Thyroid gland (tissue), 4 donors: Measurements from ENCODE around the gene TBRG4.

ENCODE experiments used
- POLR2A ChIP-seq, 2 donors: fragments of 450-650 bp; IDR thresholded peaks; one replicate each; pipeline ENCODE4 v1.6.1; 2017; ENCODE audit warnings: antibody characterized with exemption in 2 of 2, mild to moderate bottlenecking in 2 of 2, moderate library complexity in 1 of 2
- TF ChIP-seq, protein P1 (sequence below), 6 experiments: fragments of 200-600 bp in 3 of 6; fragments of 450-650 bp in 3 of 6; sonication (generic) in 3 of 6; IDR thresholded peaks; one replicate each; pipeline ENCODE4 v1.5.1; 2016 to 2019; ENCODE audit warnings: antibody characterized with exemption in 6 of 6, mild to moderate bottlenecking in 2 of 6, inconsistent platforms in 1 of 6, moderate library complexity in 1 of 6

GRCh38 chr7:45129906-45130305 is 18.4 kb upstream of the TBRG4 start:
- TF ChIP-seq, protein P1, sequence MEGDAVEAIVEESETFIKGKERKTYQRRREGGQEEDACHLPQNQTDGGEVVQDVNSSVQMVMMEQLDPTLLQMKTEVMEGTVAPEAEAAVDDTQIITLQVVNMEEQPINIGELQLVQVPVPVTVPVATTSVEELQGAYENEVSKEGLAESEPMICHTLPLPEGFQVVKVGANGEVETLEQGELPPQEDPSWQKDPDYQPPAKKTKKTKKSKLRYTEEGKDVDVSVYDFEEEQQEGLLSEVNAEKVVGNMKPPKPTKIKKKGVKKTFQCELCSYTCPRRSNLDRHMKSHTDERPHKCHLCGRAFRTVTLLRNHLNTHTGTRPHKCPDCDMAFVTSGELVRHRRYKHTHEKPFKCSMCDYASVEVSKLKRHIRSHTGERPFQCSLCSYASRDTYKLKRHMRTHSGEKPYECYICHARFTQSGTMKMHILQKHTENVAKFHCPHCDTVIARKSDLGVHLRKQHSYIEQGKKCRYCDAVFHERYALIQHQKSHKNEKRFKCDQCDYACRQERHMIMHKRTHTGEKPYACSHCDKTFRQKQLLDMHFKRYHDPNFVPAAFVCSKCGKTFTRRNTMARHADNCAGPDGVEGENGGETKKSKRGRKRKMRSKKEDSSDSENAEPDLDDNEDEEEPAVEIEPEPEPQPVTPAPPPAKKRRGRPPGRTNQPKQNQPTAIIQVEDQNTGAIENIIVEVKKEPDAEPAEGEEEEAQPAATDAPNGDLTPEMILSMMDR (IDR thresholded peaks at IDR 0.05), result no peak
- no peak for TF ChIP-seq POLR2A (IDR thresholded peaks at IDR 0.05)
